Measurements from ENCODE around the gene TENM4. TPM values are rescaled to one million over a fixed set of nuclear protein-coding genes. Genes with fewer than 3 reads are reported as not detected.

TENM4 gene
- polyA plus RNA-seq, 1 experiment = 5.5 TPM

DNA sequence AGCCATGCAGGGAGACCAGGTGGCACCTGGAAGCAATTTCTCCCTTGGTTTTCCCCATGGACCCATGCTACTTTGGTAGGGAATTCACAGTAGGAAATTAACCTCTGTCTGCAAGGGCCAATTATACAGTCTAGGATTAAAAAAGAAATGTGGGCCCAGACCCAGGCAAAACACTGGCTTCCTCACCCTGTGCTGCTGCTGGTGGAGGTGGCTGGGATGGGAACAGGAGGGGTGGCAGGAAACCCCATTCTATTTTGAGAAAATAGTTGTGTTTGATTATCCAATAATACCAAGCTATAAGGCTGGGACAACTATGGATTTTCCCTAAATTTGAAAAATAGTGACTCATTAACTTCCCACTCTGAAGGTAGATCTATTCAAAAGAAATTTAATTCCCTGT lies 449.1 kb downstream of the TENM4 start:
- Histone ChIP-seq H3K27me3 (ENCODE audit: control insufficient read depth, insufficient read depth, low read length) (no peaks in the 10 kb centered on the region), H3K27ac (ENCODE audit: low read depth, low read length) (no peak overlapping the region), H3K9me3 (ENCODE audit: control insufficient read depth, insufficient read depth, low read length) (no peaks in the 10 kb centered on the region; the same call in 1 of the 2 replicates), H3K4me3 (ENCODE audit: low read depth, low read length) (no peak overlapping the region)
- TF ChIP-seq, protein P1, sequence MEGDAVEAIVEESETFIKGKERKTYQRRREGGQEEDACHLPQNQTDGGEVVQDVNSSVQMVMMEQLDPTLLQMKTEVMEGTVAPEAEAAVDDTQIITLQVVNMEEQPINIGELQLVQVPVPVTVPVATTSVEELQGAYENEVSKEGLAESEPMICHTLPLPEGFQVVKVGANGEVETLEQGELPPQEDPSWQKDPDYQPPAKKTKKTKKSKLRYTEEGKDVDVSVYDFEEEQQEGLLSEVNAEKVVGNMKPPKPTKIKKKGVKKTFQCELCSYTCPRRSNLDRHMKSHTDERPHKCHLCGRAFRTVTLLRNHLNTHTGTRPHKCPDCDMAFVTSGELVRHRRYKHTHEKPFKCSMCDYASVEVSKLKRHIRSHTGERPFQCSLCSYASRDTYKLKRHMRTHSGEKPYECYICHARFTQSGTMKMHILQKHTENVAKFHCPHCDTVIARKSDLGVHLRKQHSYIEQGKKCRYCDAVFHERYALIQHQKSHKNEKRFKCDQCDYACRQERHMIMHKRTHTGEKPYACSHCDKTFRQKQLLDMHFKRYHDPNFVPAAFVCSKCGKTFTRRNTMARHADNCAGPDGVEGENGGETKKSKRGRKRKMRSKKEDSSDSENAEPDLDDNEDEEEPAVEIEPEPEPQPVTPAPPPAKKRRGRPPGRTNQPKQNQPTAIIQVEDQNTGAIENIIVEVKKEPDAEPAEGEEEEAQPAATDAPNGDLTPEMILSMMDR (IDR thresholded peaks at IDR 0.05; ENCODE audit: low read depth, low read length) = no peak
- no peak for DNase-seq (ENCODE audit: low read depth, low spot score)
- POLR2A ChIA-PET = no interaction called here
- CTCF ChIA-PET = no interaction called here

GRCh38 chr11:78990261-78990660 lies 450.6 kb downstream of the TENM4 start:
- TF ChIP-seq, protein P1 (IDR thresholded peaks at IDR 0.05; ENCODE audit: low read depth, low read length) = no peak
- Histone ChIP-seq H3K4me3 (ENCODE audit: low read depth, low read length) (no peak overlapping the region), H3K27ac (ENCODE audit: low read depth, low read length) (no peak overlapping the region), H3K9me3 (ENCODE audit: control insufficient read depth, insufficient read depth, low read length) (no peaks in the 10 kb centered on the region; the same call in 1 of the 2 replicates), H3K27me3 (ENCODE audit: control insufficient read depth, insufficient read depth, low read length) (no peaks in the 10 kb centered on the region)
- ChIA-PET POLR2A (no interaction called here), CTCF (no interaction called here)
- DNase-seq (ENCODE audit: low read depth, low spot score) = no peak

DNA sequence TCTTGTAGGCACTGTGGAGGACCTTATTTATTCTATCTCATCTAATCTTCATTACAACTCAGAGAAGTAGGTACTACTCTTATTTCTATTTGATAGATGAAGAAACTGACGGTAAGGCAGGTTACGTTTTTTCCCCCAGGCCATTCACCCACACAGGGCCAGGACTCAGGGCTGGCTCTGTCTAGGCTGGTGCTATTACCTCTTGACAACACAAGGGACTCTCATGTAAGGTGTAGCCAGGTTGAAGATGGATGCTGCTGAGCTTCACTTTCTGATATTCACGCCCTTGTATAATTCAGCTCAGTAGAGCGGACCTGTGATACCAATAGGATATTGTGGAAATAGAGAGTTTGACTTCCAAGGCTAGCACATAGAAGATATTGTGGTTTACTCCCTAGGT lies 453.1 kb downstream of the TENM4 start:
- no peaks in the 10 kb centered on the region for H3K27me3 ChIP-seq (ENCODE audit: control insufficient read depth, insufficient read depth, low read length)
- TF ChIP-seq, protein P1 (IDR thresholded peaks at IDR 0.05; ENCODE audit: low read depth, low read length) = no peak
- CTCF ChIA-PET = interaction anchor here (1.4 to 1.7 kb wide), 3 partner anchors 112 to 342 kb away, joined by 3 to 7 read pairs (median 4); no protein-coding TSS in a partner anchor
- H3K9me3 ChIP-seq (ENCODE audit: control insufficient read depth, insufficient read depth, low read length) = no peaks in the 10 kb centered on the region; the same call in 1 of the 2 replicates
- POLR2A ChIA-PET = interaction anchor here (0.7 kb wide), 1 partner anchor 28 kb away, joined by 3 read pairs; no protein-coding TSS in a partner anchor
- no peak for DNase-seq (ENCODE audit: low read depth, low spot score)
- no peak overlapping the region for H3K27ac ChIP-seq (ENCODE audit: low read depth, low read length)
- no peak overlapping the region for H3K4me3 ChIP-seq (ENCODE audit: low read depth, low read length)

DNA sequence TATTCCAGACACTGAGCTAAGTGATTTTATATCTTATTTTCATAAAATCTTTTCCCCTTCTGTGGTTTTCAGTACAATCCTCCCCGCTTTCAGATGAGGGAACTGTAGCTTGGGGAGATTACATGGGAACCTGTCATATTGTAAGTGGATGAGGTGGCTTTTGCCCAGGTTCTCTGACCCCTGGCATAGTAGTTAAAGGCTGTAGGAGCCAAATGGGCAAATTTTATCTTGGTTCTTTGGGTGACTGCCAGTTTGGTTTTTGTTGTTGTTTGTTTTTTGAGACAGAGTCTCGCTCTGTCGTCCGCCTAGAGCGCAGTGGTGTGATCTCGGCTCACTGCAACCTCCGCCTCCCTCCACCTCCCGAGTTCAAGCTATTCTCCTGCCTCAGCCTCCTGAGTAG lies 454.5 kb downstream of the TENM4 start:
- no peak for DNase-seq (ENCODE audit: low read depth, low spot score)
- CTCF ChIA-PET = no interaction called here
- TF ChIP-seq, protein P1 (IDR thresholded peaks at IDR 0.05; ENCODE audit: low read depth, low read length) = no peak
- Histone ChIP-seq H3K27ac (ENCODE audit: low read depth, low read length) (no peak overlapping the region), H3K9me3 (ENCODE audit: control insufficient read depth, insufficient read depth, low read length) (no peaks in the 10 kb centered on the region; the same call in 1 of the 2 replicates), H3K4me3 (ENCODE audit: low read depth, low read length) (no peak overlapping the region), H3K27me3 (ENCODE audit: control insufficient read depth, insufficient read depth, low read length) (no peaks in the 10 kb centered on the region)
- POLR2A ChIA-PET = no interaction called here

GRCh38 chr11:78985663-78986062 lies 455.2 kb downstream of the TENM4 start:
- TF ChIP-seq, protein P1 (IDR thresholded peaks at IDR 0.05; ENCODE audit: low read depth, low read length) = no peak
- Histone ChIP-seq H3K4me3 (ENCODE audit: low read depth, low read length) (no peak overlapping the region), H3K9me3 (ENCODE audit: control insufficient read depth, insufficient read depth, low read length) (no peaks in the 10 kb centered on the region; the same call in 1 of the 2 replicates), H3K27me3 (ENCODE audit: control insufficient read depth, insufficient read depth, low read length) (no peaks in the 10 kb centered on the region), H3K27ac (ENCODE audit: low read depth, low read length) (no peak overlapping the region)
- ChIA-PET POLR2A (no interaction called here), CTCF (no interaction called here)
- DNase-seq (ENCODE audit: low read depth, low spot score) = no peak
